Measurements from ENCODE around the gene RPL35. TPM values are rescaled to one million over a fixed set of nuclear protein-coding genes. Genes with fewer than 3 reads are reported as not detected.

The RPL35 gene
- total and polyA plus RNA-seq, 2 of the 8 experiments (the other 6 are each of a cell fraction or from before 2014, with no cell fraction given) = 1,831 to 2,448 TPM

DNA sequence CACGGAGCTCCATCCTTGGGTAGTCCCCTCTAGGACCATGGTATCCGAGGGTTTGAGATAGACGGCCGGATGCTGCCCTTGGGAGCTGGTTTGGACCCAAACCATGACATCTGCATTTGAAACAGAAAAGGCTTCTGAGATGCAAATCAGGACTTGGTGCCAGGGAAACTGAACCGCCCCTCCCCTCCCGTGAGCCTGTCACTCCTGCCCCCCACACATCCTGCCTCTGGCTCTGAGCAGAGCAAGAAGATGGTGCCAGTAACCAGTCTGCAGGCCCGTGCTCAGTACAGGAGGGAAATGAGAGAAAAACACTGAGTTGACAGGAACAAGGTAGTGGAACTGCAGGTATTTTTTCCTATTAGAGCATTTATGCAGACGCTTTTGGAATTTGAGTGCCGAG is 18.7 kb upstream of the RPL35 start:
- Histone ChIP-seq H4K20me1 (replicated peaks in 1 of 2; ENCODE audit: control insufficient read depth in 1 of 2, insufficient read depth in 2 of 2, low read length in 2 of 2) (peaks cover 0 to 7% of the 10 kb centered on the region in 2 experiments), H3K79me1 (ENCODE audit: low read depth, low read length) (0 out of 2 replicates have a peak, but pooled peaks cover 2% of the 10 kb centered on the region), H2AK5ac (ENCODE audit: low read depth, low read length) (no peak overlapping the region), H3K9me3 (ENCODE audit: insufficient read depth in 2 of 2, low read depth in 1 of 2, low read length in 1 of 2) (no peaks in the 10 kb centered on the region), H3K4ac (replicated peaks; ENCODE audit: insufficient read length, low read depth, low read length) (no peak overlapping the region), H2BK15ac (ENCODE audit: low read length) (no peak overlapping the region), H3K56ac (replicated peaks; ENCODE audit: insufficient read length, low read depth, low read length) (no peak overlapping the region), H3K23ac (ENCODE audit: insufficient read length) (no peak overlapping the region), H3K14ac (ENCODE audit: insufficient read length) (no peak overlapping the region), H3K27me3 (replicated peaks in 1 of 4; ENCODE audit: control insufficient read depth in 3 of 4, extremely low read depth in 1 of 4, insufficient read depth in 3 of 4, low read length in 3 of 4) (no peaks in the 10 kb centered on the region), H2AFZ (ENCODE audit: low read length) (no peak overlapping the region), H3K79me2 (ENCODE audit: control insufficient read depth in 1 of 2, insufficient read depth in 2 of 2, low read length in 2 of 2) (no peaks in the 10 kb centered on the region), H3K36me3 (ENCODE audit: control insufficient read depth in 2 of 4, insufficient read depth in 4 of 4, low read length in 3 of 4) (peaks cover 4 to 29% (median 11%) of the 10 kb centered on the region in 4 experiments), H4K8ac (ENCODE audit: extremely low read depth, insufficient read depth, low read length) (no peak overlapping the region), H4K91ac (replicated peaks; ENCODE audit: insufficient read length, low read length) (no peak overlapping the region), H4K5ac (ENCODE audit: insufficient read length, low read depth, low read length) (no peak overlapping the region), H3K9ac (replicated peaks in 1 of 4; ENCODE audit: extremely low read depth in 1 of 4, low read depth in 3 of 4, low read length in 3 of 4) (no peak overlapping the region), H3K23me2 (ENCODE audit: low read depth, low read length) (0 out of 2 replicates have a peak, but pooled peaks cover 4% of the 10 kb centered on the region), H2BK5ac (ENCODE audit: low read depth, low read length) (peak overlapping the region; percentile 76; the same call in 1 of the 2 replicates), H3K18ac (ENCODE audit: extremely low read depth, low read length) (no peak overlapping the region; the same call in 1 of the 2 replicates), H2BK120ac (replicated peaks; ENCODE audit: low read depth, low read length) (no peak overlapping the region), H3K4me2 (ENCODE audit: insufficient read depth in 1 of 2, low read depth in 2 of 2, low read length in 2 of 2) (peak overlapping the region; percentile 51 to 54), H2BK12ac (ENCODE audit: low read depth, low read length) (no peak overlapping the region), H2BK20ac (ENCODE audit: low read length) (peak overlapping the region; percentile 75; the same call in 1 of the 2 replicates), H3K27ac (ENCODE audit: low read depth, low read length) (no peak overlapping the region), H3K4me3 (ENCODE audit: extremely low read depth in 1 of 4, insufficient read depth in 2 of 4, low read depth in 3 of 4, low read length in 4 of 4) (peak overlapping the region in 1 of 4 experiments; percentile 27; a peak in 2 of 8 replicates), H3K4me1 (replicated peaks in 1 of 4; ENCODE audit: control insufficient read depth in 3 of 4, insufficient read depth in 4 of 4, low read length in 3 of 4) (peaks cover 5 to 18% (median 13%) of the 10 kb centered on the region in 4 experiments)
- DNase-seq (ENCODE audit: low read depth in 1 of 2, low spot score in 2 of 2) = peak in 1 of 2 experiments; percentile 66
- ChIA-PET CTCF (ENCODE audit: partially characterized antibody) (interaction anchor here (0.6 to 6.3 kb wide), 7 partner anchors 9 to 556 kb away, joined by 3 to 55 read pairs (median 3); partner anchors contain the start of genes NR6A1 and OLFML2A), POLR2A (ENCODE audit: partially characterized antibody) (interaction anchor here (1.5 to 31.1 kb wide), 3 partner anchors 13 to 20 kb away, joined by 4 to 573 read pairs (median 7); partner anchors contain the start of genes ARPC5L, RPL35 and WDR38)
- no peak for FAIRE-seq
- TF ChIP-seq, protein P1, sequence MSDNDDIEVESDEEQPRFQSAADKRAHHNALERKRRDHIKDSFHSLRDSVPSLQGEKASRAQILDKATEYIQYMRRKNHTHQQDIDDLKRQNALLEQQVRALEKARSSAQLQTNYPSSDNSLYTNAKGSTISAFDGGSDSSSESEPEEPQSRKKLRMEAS (IDR thresholded peaks at IDR 0.05) = no peak
- TF ChIP-seq SIN3A (conservative IDR thresholded peaks at IDR 0.05 in 1 of 2, IDR thresholded peaks at IDR 0.05 in 1 of 2; ENCODE audit: low read depth in 1 of 2, low read length in 2 of 2) = 0 out of 4 replicates have a peak, but pooled peaks of 1 of the 2 experiments have one; percentile 23
- 0 out of 2 replicates have a peak, but pooled peaks have one; percentile 7 for TF ChIP-seq GABPA (IDR thresholded peaks at IDR 0.05; ENCODE audit: borderline replicate concordance, insufficient read depth, low read length)
- WGBS, 2 experiments (ENCODE audit: extremely low coverage in 1 of 2, insufficient coverage in 1 of 2, insufficient read length in 1 of 2, insufficient replicate concordance in 2 of 2, low coverage in 1 of 2, low lambda C conversion rate in 2 of 2, missing lambda C conversion rate in 1 of 2) = 29% methylated on average over 9 of the region's 9 CpGs; no CpG with 5 or more reads in 1 of the 2 experiments
